NCI-H82 treated with DMSO at 0.1 percent for 48 hours (cell line): Measurements from ENCODE around the gene SLC15A4.

Experiments used
- DNase-seq: peaks from one replicate; lab custom pipeline; 2025; ENCODE audit not compliant: unreplicated experiment; lab: John Stamatoyannopoulos, UW

SLC15A4 gene

DNA sequence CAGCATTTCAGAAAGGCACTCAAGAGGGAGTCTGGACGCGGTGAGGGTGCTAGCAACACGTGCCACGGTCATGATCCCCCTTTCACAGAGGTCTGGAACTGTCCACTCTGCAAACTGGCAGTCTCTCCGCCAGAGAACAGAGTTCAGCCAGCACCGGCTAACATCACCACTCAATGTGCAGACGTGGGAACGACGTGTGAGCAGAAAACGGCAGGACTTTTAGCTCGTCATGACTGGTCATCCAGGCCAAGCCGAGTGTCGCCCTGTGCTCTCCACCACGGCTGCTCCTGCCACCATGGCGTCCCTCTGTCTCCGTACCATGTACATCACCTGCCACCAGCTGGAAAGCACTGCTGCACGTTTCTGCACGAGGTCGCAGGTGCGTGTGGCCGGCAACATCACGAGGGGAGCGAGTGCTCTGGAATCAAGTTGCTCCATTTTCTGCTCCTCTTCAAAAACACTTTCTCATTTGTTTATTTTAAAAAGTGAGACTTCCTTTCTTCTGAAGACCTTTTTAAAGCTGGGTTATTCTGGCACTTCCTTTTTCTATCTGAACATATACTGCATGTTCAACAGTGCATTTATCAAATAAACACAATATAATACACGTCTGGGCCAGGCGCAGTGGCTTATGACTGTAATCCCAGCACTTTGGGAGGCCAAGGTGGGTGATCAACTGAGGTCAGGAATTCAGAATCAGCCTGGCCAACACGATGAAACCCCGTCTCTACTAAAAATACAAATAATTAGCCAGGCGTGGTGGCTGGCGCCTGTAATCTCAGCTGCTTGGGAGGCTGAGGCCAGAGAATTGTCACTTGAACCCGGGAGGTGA is 28.0 kb downstream of the SLC15A4 start:
- DNase-seq, result no peak

DNA sequence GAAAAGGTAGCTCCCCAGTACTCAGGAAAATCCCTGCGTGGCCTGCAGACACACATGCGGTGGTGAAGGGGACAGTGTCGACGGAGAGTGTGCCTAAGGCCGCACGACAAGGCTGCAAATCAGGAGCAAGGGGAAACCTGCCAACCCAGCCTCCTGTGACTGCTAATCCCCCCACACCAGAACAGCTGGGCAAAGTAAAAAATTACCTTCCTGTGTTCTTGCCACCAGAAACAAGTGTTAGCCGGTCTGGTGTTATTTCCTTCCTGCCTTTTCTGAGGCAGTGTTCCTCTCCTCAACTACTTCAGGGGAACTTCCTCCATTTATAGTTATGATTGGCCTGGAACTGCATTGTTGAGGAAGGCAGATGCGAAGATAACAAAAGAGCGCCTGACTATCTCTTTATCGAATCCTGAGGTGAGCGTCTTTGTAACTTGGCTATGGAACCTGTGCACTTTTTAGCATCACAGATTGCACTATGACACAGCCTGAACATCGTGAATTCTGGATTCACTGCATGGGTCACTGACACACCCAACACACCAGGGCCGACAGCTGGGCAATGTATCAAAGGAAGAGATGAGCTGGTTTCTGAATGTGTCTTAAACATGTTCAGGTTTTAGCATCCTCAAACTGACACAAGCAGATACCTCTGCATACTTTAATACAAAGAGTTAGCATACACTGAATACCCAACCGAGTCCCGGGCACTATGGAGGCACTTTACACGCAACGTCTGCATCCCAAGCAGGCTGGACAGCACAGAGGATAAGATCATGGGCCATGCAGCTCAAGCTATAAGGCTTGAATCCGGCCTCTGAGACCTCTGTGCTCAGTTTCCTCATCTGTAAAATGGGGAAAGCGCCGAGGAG is 28.9 kb downstream of the SLC15A4 start:
- no peak for DNase-seq

DNA sequence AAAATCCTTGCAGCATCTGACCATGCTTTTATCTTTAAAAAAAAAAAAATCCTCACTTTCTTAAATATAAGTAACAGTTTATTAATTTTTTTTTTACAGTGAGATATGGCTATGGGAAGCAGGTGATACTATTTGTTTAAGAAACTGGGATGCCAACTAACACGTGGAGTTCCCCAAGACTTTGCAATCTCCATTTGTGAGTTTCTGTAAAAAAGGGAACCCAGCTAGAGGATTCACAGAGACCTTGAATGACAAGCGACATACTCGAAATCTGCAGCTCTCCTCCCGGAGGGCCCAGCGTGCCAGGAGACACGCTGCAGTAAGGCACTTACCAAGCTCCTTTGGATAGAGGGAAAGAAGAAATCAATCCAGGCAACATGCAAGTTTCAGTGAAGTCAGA is 30.1 kb downstream of the SLC15A4 start:
- DNase-seq, result no peak

DNA sequence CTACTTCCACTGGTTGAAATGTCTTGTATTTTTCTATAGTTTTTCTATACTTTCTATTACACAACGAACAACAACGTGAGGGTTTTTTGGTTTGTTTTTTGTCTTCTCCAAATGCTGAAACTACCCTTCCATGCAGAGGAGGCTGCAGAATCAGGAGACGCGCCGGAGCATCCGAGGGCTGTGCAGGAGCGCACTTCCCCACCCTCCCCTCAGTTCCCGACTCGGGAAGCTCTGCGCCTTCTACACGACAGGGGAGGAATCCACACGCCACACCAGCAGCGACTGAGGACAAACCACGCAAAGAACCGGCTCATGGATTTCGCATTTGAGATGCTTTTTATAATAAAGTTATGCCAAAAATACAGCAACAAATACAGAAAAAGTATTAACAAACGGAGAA is 30.9 kb downstream of the SLC15A4 start:
- no peak for DNase-seq

DNA sequence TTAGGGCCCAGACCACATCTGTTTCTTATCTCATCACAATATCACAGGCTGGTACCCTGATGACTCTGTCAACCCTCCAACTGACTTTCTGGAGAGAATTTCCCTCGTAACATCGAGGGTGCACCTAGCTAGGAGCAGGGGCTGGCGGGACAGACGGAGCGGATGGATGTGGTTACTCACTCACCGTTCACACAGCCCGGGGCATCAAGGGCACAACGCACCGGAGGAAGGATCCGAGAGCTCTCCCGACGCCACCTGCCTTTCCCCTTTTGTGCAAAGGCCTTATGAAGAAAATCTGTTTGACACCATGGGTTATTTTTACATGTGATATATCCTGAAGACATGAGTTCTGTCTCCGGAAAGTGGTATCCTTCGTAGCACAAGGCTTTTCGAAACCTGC is 31.4 kb downstream of the SLC15A4 start:
- no peak for DNase-seq

DNA sequence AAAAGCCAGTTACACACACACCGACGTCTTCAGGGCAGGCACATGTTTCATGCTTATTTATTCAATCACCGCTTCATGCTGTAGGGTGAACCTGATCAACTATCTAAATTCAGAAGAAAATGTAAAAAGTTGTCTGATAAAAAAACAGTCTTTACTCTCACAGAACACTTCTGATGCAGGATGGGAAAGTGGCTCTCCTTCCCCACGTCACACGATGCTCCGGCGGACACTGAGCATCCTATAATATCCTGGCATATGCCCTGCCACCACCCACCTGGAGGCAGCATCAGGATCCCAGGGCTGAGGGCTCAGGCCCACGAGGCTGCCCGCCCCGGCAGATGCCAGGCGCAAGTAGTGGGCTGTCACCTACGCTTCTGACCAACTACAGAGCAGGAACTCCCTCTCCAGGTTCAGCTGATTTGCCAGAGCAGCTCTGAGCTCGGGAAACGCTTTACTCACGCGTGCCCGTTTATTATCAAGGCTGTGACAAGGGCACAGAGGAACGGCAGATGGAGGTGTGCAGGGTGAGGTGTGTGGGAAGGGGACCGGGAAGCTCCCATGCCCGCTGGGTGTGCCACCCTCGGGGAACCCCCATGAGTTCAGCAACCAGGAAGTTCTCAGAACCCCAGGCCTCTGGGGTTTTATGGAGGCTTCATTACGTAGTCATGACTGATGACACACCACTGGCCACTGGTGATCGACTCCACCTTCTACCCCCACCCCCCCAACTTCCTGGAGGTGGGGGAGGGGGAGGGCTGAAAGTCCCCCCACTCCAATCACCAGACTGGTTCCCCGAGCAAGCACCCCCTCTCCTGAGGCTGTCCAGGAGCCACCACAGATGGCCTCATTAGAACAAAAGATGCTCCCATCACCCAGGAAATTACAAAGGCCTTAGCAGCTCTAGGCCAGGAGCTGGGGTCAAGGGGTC is 32.1 kb downstream of the SLC15A4 start:
- DNase-seq, result no peak

DNA sequence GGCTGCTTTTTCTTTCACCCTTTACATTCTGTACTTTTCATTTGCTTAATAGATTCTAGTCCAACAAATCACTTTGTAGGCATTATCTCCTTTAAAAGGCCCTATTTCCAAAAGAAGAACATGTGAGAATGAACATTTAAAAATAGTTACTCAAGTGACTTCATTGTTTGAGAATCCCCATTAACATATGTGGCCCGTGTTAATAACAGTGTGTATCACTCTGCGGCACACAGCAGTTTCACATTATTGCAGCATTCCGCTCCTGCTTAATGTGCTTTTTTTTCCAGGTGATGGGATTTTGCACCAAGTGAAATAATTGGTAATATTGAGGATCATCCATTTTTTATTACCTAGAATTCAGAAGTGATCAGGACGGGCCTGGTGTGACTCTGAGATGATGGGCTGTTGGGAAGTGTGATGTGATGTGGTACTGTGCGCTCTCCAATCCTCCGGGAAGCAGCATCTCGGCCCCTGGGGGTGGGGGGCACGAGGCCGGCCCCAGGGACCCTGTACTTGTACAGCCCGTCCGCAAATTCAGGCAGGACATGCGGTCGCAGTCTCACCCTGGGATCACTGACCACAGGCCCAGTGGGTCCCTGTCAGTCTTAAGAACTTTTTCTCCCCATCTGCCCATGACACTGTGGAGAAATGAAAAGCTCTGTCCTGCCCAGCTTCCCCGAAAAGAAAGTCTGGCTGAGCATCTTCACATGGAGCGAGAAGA is 32.9 kb downstream of the SLC15A4 start:
- no peak for DNase-seq

DNA sequence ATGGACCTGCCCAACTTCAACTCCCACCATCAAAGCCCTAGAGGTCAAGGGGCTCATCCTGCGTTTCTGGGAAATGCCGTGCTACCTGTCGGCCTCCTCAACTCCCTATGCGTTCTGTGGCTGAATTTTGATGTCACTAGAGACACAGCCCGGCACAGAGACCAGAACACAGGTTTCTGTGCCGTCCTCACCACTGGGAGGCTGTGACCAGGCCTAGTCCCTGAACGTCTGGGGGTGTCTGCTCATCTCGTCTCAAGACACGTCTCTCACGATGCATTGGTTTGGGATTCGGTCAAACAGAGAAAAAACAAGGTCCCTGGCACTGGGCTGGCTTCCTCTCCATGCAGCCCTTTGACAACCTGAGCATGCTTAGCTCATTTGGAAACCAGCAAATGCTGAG is 33.5 kb downstream of the SLC15A4 start:
- DNase-seq, result no peak

DNA sequence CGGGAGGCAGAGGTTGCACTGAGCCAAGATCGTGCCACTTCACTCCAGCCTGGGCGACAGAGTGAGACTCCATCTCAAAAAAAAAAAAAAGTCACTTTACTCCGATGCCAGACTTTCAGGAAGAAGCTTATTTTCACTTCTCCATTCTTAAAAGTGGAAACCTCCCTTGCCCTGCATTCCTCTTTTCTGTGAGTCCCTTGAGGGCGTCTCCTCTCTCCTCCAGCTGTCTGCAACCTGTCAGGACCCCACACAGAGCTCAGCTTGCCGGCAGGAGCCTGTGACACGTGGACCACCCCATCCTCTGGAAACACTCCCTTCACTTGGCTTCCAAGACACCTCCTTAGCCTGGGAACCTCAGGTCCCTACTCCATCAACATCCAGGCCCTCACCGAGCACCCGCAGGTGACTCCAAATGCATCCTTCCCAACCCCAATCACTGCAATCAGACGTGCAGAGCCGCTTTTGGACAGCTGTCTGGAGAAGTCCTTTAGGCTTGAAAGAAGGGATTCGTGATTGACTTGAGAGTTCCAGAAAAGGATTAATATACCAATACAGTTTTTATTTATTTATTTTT is 34.3 kb downstream of the SLC15A4 start:
- no peak for DNase-seq

DNA sequence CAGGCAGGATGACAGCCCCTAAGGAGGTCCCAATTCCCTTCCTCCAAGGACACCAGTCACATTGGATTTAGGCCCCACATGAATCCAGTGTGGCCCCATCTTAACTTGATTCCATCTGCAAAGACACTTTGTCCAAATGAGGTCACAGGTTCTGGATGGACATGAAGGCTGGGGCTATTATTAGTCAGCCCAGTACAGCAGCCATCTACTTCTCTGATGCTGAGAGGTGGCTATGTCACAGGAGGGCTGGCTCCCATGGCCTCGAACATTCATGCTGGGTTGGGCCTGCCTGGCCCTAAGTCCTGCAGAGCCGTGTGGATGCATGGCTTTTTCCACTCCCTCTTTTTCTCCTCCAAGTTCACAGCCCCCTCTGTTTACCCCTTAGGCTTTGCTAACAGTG is 35.9 kb downstream of the SLC15A4 start:
- DNase-seq, result no peak

DNA sequence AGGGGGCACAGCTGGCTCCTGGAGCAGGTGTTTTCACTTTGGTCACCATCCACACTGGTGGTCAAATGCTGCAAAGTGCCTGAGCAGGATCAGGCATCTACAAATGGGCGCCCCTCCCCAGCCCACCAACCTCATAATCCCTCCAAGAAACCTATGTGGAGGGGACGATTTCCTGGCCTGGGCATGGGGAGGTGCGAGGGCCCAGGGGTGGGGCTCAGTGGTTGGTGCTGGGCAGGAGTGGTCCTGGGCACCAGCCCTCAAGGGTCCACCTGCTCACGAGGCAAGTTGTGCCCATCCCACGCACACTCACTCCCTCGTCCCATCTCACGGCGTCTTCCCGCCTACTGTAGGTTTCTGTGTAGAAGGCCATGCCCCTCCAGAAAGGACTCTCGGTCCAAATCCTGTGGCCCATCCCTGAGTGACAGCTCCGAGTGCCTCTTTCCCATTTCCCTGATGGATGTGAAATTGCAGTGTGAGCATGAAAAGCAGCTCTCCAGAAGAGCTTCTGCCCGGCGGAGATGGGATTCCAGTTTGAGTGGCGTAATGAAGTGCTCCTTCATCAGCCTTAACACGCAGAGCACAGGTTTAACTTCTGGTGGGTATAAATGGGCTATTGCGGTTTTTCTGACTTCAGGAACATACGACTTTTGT is 36.9 kb downstream of the SLC15A4 start:
- DNase-seq, result no peak

DNA sequence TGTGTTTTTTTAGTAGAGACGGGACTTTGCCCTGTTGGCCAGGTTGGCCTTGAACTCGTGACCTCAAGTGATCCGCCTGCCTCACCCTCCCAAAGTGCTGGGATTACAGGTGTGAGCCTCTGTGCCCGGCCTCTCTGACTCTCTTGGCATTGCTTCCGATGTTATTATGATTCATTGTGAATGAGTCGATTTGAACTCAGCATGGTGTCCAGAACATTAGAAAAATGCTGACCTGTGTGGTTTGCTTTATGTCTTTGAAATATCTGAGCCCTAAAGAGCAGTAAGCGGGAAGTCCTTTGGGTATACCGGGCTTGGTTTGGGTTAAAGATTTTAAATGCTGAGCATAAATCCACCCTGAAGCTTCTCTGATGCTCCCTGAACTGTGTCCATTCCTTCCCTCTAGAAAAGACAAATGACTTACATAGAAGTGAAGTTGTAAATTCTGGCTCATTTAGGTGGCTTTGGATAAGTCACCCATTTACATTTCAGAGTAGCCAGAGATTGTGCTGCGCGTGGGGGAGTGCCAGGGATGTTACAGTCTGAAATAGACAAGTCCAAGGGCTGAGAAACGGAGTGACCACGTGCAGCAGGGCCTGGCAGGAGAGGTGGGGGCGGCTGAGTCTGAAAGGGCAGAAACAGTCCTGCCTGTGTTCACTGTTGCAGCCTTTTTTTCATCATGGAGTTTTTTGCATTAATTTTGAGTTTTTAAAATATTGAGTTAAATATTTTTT is 39.6 kb downstream of the SLC15A4 start:
- no peak for DNase-seq

DNA sequence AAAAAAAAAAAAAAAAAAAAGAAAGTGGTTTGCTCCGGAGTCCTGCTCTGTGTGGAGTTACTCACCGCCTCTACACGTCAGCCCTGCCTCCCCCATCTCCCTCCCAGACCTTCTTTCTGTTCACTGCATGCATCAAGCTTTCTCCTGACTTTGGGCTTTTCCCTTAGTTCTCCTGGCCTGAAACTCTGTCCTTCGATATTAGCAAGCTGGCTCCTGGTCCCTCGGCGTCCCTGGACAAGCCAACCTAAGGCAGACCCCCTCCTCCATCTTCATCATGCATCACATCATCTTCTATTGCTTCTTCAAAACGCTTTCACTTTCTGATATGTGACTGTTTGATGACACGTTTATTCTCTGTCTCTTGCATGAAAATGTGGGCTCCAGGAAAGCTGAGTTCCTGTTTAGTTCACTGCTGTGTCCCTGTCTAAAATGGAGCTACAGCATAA is 40.6 kb downstream of the SLC15A4 start:
- DNase-seq, result no peak

DNA sequence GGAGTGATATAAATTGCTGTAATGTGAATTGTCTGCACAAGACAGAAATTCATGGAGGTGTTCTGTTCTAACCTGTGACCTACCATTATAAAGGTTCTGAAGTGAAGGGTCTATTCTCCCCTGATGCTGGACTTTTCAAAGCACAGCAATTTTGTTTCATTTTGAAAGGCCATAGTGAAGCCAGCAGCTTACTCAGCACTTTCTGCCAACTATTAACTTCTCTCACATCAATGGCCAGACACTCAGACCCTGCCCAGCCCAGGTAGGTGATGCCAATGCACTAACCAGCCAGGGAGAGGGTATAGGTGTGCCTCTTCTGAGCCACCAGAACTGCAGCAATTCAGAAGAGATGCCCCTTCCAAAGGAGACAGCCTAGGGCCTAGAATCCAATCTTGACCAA is 43.9 kb downstream of the SLC15A4 start:
- DNase-seq, result no peak

DNA sequence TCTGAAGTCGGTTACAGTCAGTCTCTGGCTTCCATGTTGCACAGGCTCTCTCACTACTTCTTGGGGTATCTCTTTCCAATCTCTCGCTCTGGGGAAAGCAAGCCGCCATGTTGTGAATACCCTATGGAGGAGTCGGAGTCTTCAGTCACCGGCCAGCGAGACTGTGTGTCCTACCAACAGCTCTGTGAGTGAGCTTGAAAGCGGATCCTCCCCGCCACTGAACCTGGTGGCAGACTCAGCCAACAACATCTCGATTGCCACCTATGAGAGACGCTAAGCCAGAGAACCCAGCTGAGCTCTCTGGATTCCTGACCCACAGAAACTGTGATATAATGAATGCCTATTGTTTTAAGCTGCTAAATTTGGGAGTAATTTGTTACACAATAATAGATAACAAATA is 51.5 kb downstream of the SLC15A4 start:
- no peak for DNase-seq

DNA sequence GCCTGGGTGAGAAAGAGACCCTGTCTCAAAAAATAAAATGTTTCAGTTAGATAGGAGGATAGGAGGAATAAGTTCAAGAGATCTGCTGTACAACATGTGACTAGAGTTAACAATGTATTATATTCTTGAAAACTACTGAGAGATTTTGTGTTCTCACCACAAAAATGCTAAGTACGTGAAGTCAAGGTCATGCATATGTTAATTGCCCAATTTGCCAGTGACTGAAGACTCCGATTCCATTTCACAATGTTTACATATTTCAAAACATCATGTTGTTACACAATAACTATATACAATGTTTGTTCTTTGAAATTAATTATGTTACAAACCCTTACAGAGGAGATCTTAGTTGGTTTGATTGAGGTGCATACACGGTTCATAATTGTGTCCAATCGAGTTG is 52.1 kb downstream of the SLC15A4 start:
- no peak for DNase-seq

DNA sequence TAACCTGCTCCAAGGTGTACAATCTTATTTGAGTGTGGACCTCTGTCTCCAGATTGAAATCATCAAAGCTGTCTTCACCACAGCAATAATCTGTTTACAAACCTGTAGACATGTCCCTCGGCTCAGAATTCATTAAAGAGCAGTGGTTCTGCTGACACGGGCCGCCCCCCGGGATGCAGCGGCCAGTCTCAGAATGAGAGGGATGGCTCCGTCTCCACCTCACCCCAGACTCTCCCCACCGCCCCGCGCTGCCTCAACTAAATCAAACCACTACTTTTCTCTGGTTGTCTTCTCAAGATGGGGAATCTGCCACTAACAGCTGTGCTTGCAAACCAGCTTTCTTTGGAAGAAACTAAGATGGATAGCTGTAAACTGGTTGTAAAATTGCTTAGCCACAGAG is 56.2 kb downstream of the SLC15A4 start:
- no peak for DNase-seq

DNA sequence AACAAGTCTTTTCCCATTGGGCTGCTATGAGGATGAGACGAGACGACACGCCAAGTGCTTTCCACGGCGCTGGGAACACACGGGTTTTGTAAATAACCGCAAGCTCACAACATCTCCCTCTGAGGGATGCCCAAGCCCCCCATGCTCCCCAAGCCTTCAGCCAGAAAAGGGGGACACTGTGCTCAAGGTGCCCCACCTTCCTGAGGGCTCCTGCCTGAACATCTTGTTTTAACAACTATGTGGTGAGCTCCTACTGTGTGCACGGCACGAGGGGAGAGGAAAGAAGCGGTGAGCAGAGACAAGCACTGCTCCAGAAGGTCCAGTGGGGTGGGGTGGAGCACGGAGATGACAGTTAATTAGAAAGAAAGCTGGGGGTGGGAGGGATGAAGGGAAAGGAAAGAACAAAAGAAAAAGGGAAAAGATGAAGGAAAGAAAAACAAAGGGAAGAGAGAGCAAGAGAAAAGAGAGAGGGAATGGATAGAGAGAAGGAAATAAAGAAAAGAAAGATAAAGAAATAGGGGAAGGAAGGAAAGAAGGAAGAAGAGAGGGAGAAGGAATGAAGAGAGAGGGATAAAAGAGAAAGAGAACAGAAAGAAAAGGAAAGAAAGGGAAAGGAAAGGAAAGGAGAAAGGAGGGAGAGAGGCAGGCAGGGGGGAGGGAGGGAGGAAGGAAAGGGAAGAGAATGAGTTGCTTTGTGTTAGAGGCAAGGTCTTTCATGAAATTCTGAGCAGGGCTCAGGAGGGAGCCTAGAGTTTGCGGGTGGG is 56.8 kb downstream of the SLC15A4 start:
- DNase-seq, result no peak
